ENCODE measurements around the gene TRIP6. TPM values are rescaled to one million over a fixed set of nuclear protein-coding genes. Genes with fewer than 3 reads are reported as not detected.
A peak's percentile ranks its signal among the peaks of the same experiment; 100 is the strongest.

TRIP6 gene
- total RNA-seq, 1 donor from 2014 or later: 62.6 TPM

- intact Hi-C loops (cut with DNase I): no loop called here
- DNase-seq (ENCODE audit: low spot score): no peak
- no peak for ATAC-seq
Observed at GRCh38 chr7:100886936-100887515, 19.8 kb downstream of the TRIP6 start.

GRCh38 chr7:100887516-100888290 lies 20.5 kb downstream of the TRIP6 start:
- ATAC-seq: no peak
- no peak for DNase-seq (ENCODE audit: low spot score)
- intact Hi-C loops (cut with DNase I): no loop called here

GRCh38 chr7:100888291-100888987 lies 21.3 kb downstream of the TRIP6 start:
- intact Hi-C loops (cut with DNase I): no loop called here
- ATAC-seq (no peak), DNase-seq (ENCODE audit: low spot score) (no peak)

- DNase-seq (ENCODE audit: low spot score) (no peak), ATAC-seq (peak; percentile 23)
- intact Hi-C loops (cut with DNase I): no loop called here
Observed at GRCh38 chr7:100888988-100889750, 22.0 kb downstream of the TRIP6 start, which contains the start of gene UFSP1. Gene UFSP1 (minus strand): TSS chr7:100889715. CDS start chr7:100889271, 444 bp downstream.

GRCh38 chr7:100890653-100891567 lies 23.7 kb downstream of the TRIP6 start:
- DNase-seq (ENCODE audit: low spot score) (no peak), ATAC-seq (peak; percentile 1)
- intact Hi-C loops (cut with DNase I): no loop called here

GRCh38 chr7:100891568-100892247 lies 24.5 kb downstream of the TRIP6 start:
- intact Hi-C loops (cut with DNase I): no loop called here
- no peak for ATAC-seq
- no peak for DNase-seq (ENCODE audit: low spot score)

GRCh38 chr7:100892364-100893317 lies 25.5 kb downstream of the TRIP6 start:
- ATAC-seq: no peak
- DNase-seq (ENCODE audit: low spot score): no peak

GRCh38 chr7:100893318-100893895 lies 26.2 kb downstream of the TRIP6 start:
- intact Hi-C loops (cut with DNase I): no loop called here
- ATAC-seq (no peak), DNase-seq (ENCODE audit: low spot score) (no peak)

More at GRCh38 chr7:100892364-100893317, 25.5 kb downstream of the TRIP6 start:
- intact Hi-C loops (cut with DNase I): no loop called here

GRCh38 chr7:100893910-100894721 lies 26.9 kb downstream of the TRIP6 start:
- DNase-seq (ENCODE audit: low spot score): no peak
- intact Hi-C loops (cut with DNase I): no loop called here
- ATAC-seq: no peak

- DNase-seq (ENCODE audit: low spot score): no peak
- intact Hi-C loops (cut with DNase I): loop anchor here (5.0 kb wide), 1 partner anchor 162 kb away; no protein-coding TSS in a partner anchor
- ATAC-seq: no peak
Observed at GRCh38 chr7:100894860-100895700, 27.9 kb downstream of the TRIP6 start.

- ATAC-seq: no peak
- intact Hi-C loops (cut with DNase I): loop anchor here (5.0 kb wide), 1 partner anchor 162 kb away; no protein-coding TSS in a partner anchor
- DNase-seq (ENCODE audit: low spot score): no peak
Observed at GRCh38 chr7:100895701-100895955, 28.4 kb downstream of the TRIP6 start, which contains the start of gene ACHE. Gene ACHE (minus strand): TSS chr7:100895888. CDS start chr7:100894232, 1,656 bp downstream.

GRCh38 chr7:100895956-100896731 lies 29.0 kb downstream of the TRIP6 start:
- no peak for ATAC-seq
- DNase-seq (ENCODE audit: low spot score): no peak
- intact Hi-C loops (cut with DNase I): loop anchor here (5.0 kb wide), 1 partner anchor 161 kb away; no protein-coding TSS in a partner anchor

- DNase-seq (ENCODE audit: low spot score) (no peak), ATAC-seq (peak; percentile 46)
- intact Hi-C loops (cut with DNase I): loop anchor here (5.0 kb wide), 1 partner anchor 160 kb away; no protein-coding TSS in a partner anchor
Observed at GRCh38 chr7:100896732-100897608, 29.8 kb downstream of the TRIP6 start.
